B cell (primary cell): Measurements from ENCODE around the gene TNIP1. TPM values are rescaled to one million over a fixed set of nuclear protein-coding genes. Genes with fewer than 3 reads are reported as not detected.

ENCODE experiments used
- ATAC-seq: fragments of 200-7000 bp; cut with Tn5 transposase; one replicate; pipeline ENCODE4 v1.10.0; 2021; ENCODE audit warnings: low read depth, mild to moderate bottlenecking, moderate number of reproducible peaks, moderate library complexity
- CTCF ChIA-PET: fragments of 350-600 bp; sonication (Branson Sonifier 250); formaldehyde crosslinking; loops from one replicate; lab custom pipeline; 2021; ENCODE audit warnings: antibody characterized with exemption, inconsistent platforms; lab: Charles Lee
- POLR2A ChIA-PET: fragments of 350-600 bp; sonication (Branson Sonifier 250); formaldehyde crosslinking; loops from one replicate; lab custom pipeline; 2021; ENCODE audit warnings: antibody characterized with exemption; lab: Charles Lee
- DNase-seq: peaks from one replicate; pipeline ENCODE4 v3.0.0; 2013
- H2AFZ ChIP-seq: 2 replicates; pipeline ENCODE4 v1.6.1; 2012; ENCODE audit warnings: mild to moderate bottlenecking, low read depth, low read length; ENCODE audit not compliant: insufficient read depth, poor library complexity, severe bottlenecking
- H3K27ac ChIP-seq, 2 donors: 1 replicate in 1 of 2; 2 replicates in 1 of 2; pipeline ENCODE4 v1.5.1; 2012 to 2013; ENCODE audit warnings: low read length in 2 of 2, mild to moderate bottlenecking in 2 of 2, moderate library complexity in 1 of 2
- H3K27me3 ChIP-seq, 4 experiments: fragments of 200-600 bp in 1 of 4; sonication (generic) in 1 of 4; replicated peaks in 1 of 4; 1 replicate in 2 of 4; 2 replicates in 2 of 4; pipeline versions ENCODE4 v1.6.1 to v1.7.0; 2013 to 2016; ENCODE audit warnings: low read length in 3 of 4, mild to moderate bottlenecking in 2 of 4, mixed read lengths in 1 of 4, moderate library complexity in 1 of 4; ENCODE audit not compliant: insufficient read depth in 4 of 4, control insufficient read depth in 3 of 4; ENCODE audit errors: control extremely low read depth in 1 of 4
- H3K36me3 ChIP-seq, 2 experiments: replicated peaks in 1 of 2; 1 replicate in 1 of 2; 2 replicates in 1 of 2; pipeline versions ENCODE4 v1.6.1 to v1.7.1; 2013; ENCODE audit warnings: low read length in 1 of 2; ENCODE audit not compliant: insufficient read depth in 2 of 2, control insufficient read depth in 1 of 2; ENCODE audit errors: control extremely low read depth in 1 of 2, extremely low read depth in 1 of 2
- H3K4me1 ChIP-seq, 2 donors: fragments of 200-600 bp in 1 of 2; sonication (generic) in 1 of 2; 1 replicate in 1 of 2; 2 replicates in 1 of 2; pipeline versions ENCODE4 v1.5.1 to v1.6.1; 2013 to 2017; ENCODE audit warnings: low read length in 2 of 2; ENCODE audit not compliant: control insufficient read depth in 2 of 2, insufficient read depth in 2 of 2
- H3K4me2 ChIP-seq: replicated peaks from 2 replicates; pipeline ENCODE3; 2012; ENCODE audit warnings: mild to moderate bottlenecking, low read depth, low read length; ENCODE audit not compliant: poor library complexity, severe bottlenecking
- H3K4me3 ChIP-seq, 5 experiments: fragments of 200-600 bp in 1 of 5; sonication (generic) in 1 of 5; 1 replicate in 3 of 5; 2 replicates in 2 of 5; pipeline versions ENCODE4 v1.5.1 to v1.7.0; 2011 to 2016; ENCODE audit warnings: low read length in 4 of 5, mild to moderate bottlenecking in 4 of 5, low read depth in 2 of 5, control low read depth in 1 of 5, moderate library complexity in 1 of 5; ENCODE audit not compliant: insufficient read depth in 1 of 5; ENCODE audit errors: control extremely low read depth in 1 of 5, extremely low read depth in 1 of 5
- H3K79me2 ChIP-seq: fragments of 200-600 bp; sonication (generic); one replicate; pipeline ENCODE4 v1.6.0; 2016; ENCODE audit warnings: low read length; ENCODE audit not compliant: control insufficient read depth, insufficient read depth
- H3K9ac ChIP-seq: fragments of 200-600 bp; sonication (generic); 2 replicates; pipeline ENCODE4 v1.6.1; 2017; ENCODE audit warnings: mild to moderate bottlenecking, low read length, moderate library complexity
- H3K9me3 ChIP-seq, 3 donors: one replicate each; pipeline versions ENCODE4 v1.6.1 to v1.7.1; 2013; ENCODE audit warnings: low read length in 2 of 3; ENCODE audit not compliant: control insufficient read depth in 2 of 3, insufficient read depth in 1 of 3; ENCODE audit errors: control extremely low read depth in 1 of 3
- H4K20me1 ChIP-seq: 2 replicates; pipeline ENCODE4 v1.6.0; 2012; ENCODE audit warnings: mild to moderate bottlenecking, low read length; ENCODE audit not compliant: insufficient read depth, control insufficient read depth, poor library complexity, severe bottlenecking
- H3K27ac Mint-ChIP-seq: one replicate; pipeline ENCODE4 v1.8.0; 2021; ENCODE audit warnings: mixed read lengths
- H3K27me3 Mint-ChIP-seq: one replicate; pipeline ENCODE4 v1.8.0; 2021; ENCODE audit warnings: mixed read lengths
- H3K4me1 Mint-ChIP-seq: one replicate; pipeline ENCODE4 v1.8.0; 2021; ENCODE audit warnings: mixed read lengths
- H3K4me3 Mint-ChIP-seq: one replicate; pipeline ENCODE4 v1.8.0; 2021; ENCODE audit warnings: mixed read lengths
- H3K9me3 Mint-ChIP-seq: one replicate; pipeline ENCODE4 v1.8.0; 2022; ENCODE audit warnings: mixed read lengths; ENCODE audit not compliant: insufficient read depth
- EZH2 ChIP-seq: IDR thresholded peaks from 2 replicates; pipeline ENCODE4 v1.6.1; 2012; ENCODE audit warnings: borderline replicate concordance, low read depth, mild to moderate bottlenecking, moderate library complexity, low read length; ENCODE audit not compliant: insufficient read depth, poor library complexity, severe bottlenecking
- WGBS: methylation state at CpG from one replicate; pipeline ENCODE4 v1.1.5; 2013; ENCODE audit warnings: missing lambda C conversion rate; ENCODE audit not compliant: insufficient coverage; 5-methylcytosine and 5-hydroxymethylcytosine counted together
- intact Hi-C: fragments of 100-400 bp; cut with micrococcal nuclease; formaldehyde crosslinking; loops from one replicate; pipeline ENCODE4 v1.10.0; 2022
- polyA plus RNA-seq: library from polyadenylated mRNA; depleted of rRNA; stranded (reverse); fragments of >200 nt; gene quantifications from 2 replicates; pipeline ENCODE4 v1.2.3, GENCODE V29; 2012
- total RNA-seq, 2 donors: library from RNA; stranded (reverse); fragments of 120-200 nt in 1 of 2; gene quantifications; 1 replicate in 1 of 2; 2 replicates in 1 of 2; pipeline versions ENCODE4 v1.2.3 to v1.2.4, GENCODE V29; 2013 to 2022
- TF ChIP-seq, protein P1 (sequence below): fragments of 200-600 bp; IDR thresholded peaks from one replicate; pipeline ENCODE4 v1.8.0; 2022; ENCODE audit warnings: antibody characterized with exemption, mild to moderate bottlenecking

The TNIP1 gene
- total and polyA plus RNA-seq, 2 donors (not counting 1 experiment from before 2014, with no cell fraction given), result 108 to 294 TPM

GRCh38 chr5:151019331-151019730 lies 61.5 kb downstream of the TNIP1 start:
- H3K27ac ChIP-seq, result no peak overlapping the region
- CTCF ChIA-PET, result no interaction called here
- H3K4me1 ChIP-seq, result peaks cover 15% of the 10 kb centered on the region in 2 donors
- 100% methylated on average over 1 of the region's 2 CpGs for WGBS
- intact Hi-C loops, result no loop called here
- Mint-ChIP-seq H3K9me3 (no peaks in the 10 kb centered on the region), H3K27ac (no peak overlapping the region), H3K4me3 (peak overlapping the region; percentile 35), H3K4me1 (peaks cover 17% of the 10 kb centered on the region), H3K27me3 (no peaks in the 10 kb centered on the region)
- DNase-seq (no peak), ATAC-seq (no peak)
- no peaks in the 10 kb centered on the region for H4K20me1 ChIP-seq
- H3K4me2 ChIP-seq, result no peak overlapping the region
- no peaks in the 10 kb centered on the region for H3K79me2 ChIP-seq
- TF ChIP-seq EZH2, result no peak
- TF ChIP-seq, protein P1, sequence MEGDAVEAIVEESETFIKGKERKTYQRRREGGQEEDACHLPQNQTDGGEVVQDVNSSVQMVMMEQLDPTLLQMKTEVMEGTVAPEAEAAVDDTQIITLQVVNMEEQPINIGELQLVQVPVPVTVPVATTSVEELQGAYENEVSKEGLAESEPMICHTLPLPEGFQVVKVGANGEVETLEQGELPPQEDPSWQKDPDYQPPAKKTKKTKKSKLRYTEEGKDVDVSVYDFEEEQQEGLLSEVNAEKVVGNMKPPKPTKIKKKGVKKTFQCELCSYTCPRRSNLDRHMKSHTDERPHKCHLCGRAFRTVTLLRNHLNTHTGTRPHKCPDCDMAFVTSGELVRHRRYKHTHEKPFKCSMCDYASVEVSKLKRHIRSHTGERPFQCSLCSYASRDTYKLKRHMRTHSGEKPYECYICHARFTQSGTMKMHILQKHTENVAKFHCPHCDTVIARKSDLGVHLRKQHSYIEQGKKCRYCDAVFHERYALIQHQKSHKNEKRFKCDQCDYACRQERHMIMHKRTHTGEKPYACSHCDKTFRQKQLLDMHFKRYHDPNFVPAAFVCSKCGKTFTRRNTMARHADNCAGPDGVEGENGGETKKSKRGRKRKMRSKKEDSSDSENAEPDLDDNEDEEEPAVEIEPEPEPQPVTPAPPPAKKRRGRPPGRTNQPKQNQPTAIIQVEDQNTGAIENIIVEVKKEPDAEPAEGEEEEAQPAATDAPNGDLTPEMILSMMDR, result no peak
- no peak overlapping the region for H2AFZ ChIP-seq
- H3K36me3 ChIP-seq, result peaks cover 0 to 2% of the 10 kb centered on the region in 2 experiments
- no peak overlapping the region for H3K9ac ChIP-seq
- peaks cover 0 to 5% (median 0%) of the 10 kb centered on the region in 4 experiments for H3K27me3 ChIP-seq
- POLR2A ChIA-PET, result no interaction called here
- no peak overlapping the region for H3K4me3 ChIP-seq
- H3K9me3 ChIP-seq, result no peaks in the 10 kb centered on the region

DNA sequence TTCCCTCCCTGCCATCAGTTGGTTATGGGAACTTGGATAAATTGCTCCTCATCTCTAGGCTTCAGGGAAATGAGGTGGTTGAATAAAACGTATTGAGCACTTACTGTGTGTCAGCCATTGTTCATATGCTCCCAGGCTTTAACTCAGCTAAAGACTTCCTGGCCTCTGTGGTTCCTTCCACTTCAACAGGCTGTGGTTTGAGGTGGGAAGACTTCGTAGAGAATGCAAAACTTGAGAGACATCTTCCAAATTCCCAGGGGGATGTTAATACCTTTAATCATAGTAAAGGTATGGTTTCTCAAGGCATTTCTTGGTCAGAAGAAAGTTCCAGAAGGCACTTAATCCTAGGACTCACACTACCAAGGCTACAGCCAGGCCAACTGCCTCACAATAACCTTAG lies 62.0 kb downstream of the TNIP1 start:
- peaks cover 15% of the 10 kb centered on the region in 2 donors for H3K4me1 ChIP-seq
- ATAC-seq (no peak), DNase-seq (no peak)
- peaks cover 0 to 5% (median 0%) of the 10 kb centered on the region in 4 experiments for H3K27me3 ChIP-seq
- Mint-ChIP-seq H3K27ac (no peak overlapping the region), H3K4me3 (no peak overlapping the region), H3K27me3 (no peaks in the 10 kb centered on the region), H3K9me3 (no peaks in the 10 kb centered on the region), H3K4me1 (peaks cover 17% of the 10 kb centered on the region)
- intact Hi-C loops, result no loop called here
- WGBS, result no CpG with 5 or more reads among the region's 2 CpGs
- H3K9me3 ChIP-seq, result no peaks in the 10 kb centered on the region
- H4K20me1 ChIP-seq, result no peaks in the 10 kb centered on the region
- no peak overlapping the region for H3K4me3 ChIP-seq
- TF ChIP-seq, protein P1, result no peak
- TF ChIP-seq EZH2, result no peak
- H3K79me2 ChIP-seq, result no peaks in the 10 kb centered on the region
- POLR2A ChIA-PET, result no interaction called here
- H2AFZ ChIP-seq, result no peak overlapping the region
- CTCF ChIA-PET, result no interaction called here
- H3K27ac ChIP-seq, result no peak overlapping the region
- H3K9ac ChIP-seq, result no peak overlapping the region
- peaks cover 0 to 2% of the 10 kb centered on the region in 2 experiments for H3K36me3 ChIP-seq
- H3K4me2 ChIP-seq, result no peak overlapping the region
